Prostate gland (tissue), 2 donors: ENCODE measurements around the gene KCNJ1.

ENCODE experiments used
- CTCF ChIP-seq, 4 experiments: fragments of 200-600 bp in 2 of 4; fragments of 450-650 bp in 2 of 4; sonication (generic) in 2 of 4; IDR thresholded peaks; 1 replicate in 3 of 4; 2 replicates in 1 of 4; pipeline ENCODE4 v1.5.1; 2016 to 2019; ENCODE audit warnings: antibody characterized with exemption in 4 of 4, mild to moderate bottlenecking in 2 of 4, moderate library complexity in 2 of 4
- POLR2A ChIP-seq: fragments of 450-650 bp; IDR thresholded peaks from one replicate; pipeline ENCODE4 v1.6.1; 2016; ENCODE audit warnings: antibody characterized with exemption, mild to moderate bottlenecking

DNA sequence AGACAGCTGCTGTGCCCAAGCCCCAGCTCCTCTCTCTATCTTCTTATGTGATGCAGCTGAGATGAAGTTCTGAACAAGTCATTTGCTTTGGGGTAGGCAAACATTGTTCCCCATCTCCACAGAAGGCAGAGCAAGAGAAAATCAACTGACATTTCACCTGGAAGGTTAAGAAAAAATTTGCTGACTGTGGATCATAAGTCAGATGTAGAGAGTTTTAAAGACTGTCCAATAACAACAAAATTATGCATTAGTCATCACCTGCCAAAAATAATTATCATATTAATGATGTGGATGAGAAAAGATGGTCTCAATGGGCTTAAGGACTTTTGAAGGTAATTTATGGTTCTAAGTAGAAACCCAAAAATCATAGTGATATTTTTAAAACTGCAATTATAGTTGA is 59.2 kb downstream of the KCNJ1 start:
- TF ChIP-seq CTCF (IDR thresholded peaks at IDR 0.05): no peak
- no peak for TF ChIP-seq POLR2A
